NCI-H2227 (cell line): ENCODE measurements around the gene PCDHA1.

Experiments used
- DNase-seq: peaks from one replicate; lab custom pipeline; 2025; ENCODE audit not compliant: unreplicated experiment; lab: John Stamatoyannopoulos, UW

PCDHA1 gene

GRCh38 chr5:141040093-141040770 is 254.3 kb downstream of the PCDHA1 start:
- peak; percentile 88 for DNase-seq

GRCh38 chr5:141040771-141041426 is 255.0 kb downstream of the PCDHA1 start:
- peak; percentile 97 for DNase-seq

- no peak for DNase-seq
Observed at GRCh38 chr5:141041427-141041785, 255.5 kb downstream of the PCDHA1 start.

- no peak for DNase-seq
Observed at GRCh38 chr5:141042555-141042954, 256.6 kb downstream of the PCDHA1 start.

GRCh38 chr5:141050622-141051520 is 264.9 kb downstream of the PCDHA1 start, which contains the start of gene PCDHB1:
TSS of gene PCDHB1 (plus strand) at chr5:141051374. CDS start at chr5:141051471, 97 bp downstream.
- DNase-seq: peak; percentile 1

- peak; percentile 11 for DNase-seq
Observed at GRCh38 chr5:141051521-141051866, 265.6 kb downstream of the PCDHA1 start.
